GM10266 (cell line): ENCODE results near the gene CPNE7.
"Not testable (repeated sequence)": the region's sequence is repeated elsewhere in the genome, so short reads cannot be mapped to it uniquely, and the experiment has no call there.

Experiments used
- DNase-seq: peaks from one replicate; pipeline ENCODE4 v3.0.0; 2012; ENCODE audit errors: extremely low spot score
- CTCF ChIP-seq: IDR thresholded peaks from 2 replicates; pipeline ENCODE4 v1.5.1; 2012; ENCODE audit warnings: mild to moderate bottlenecking, low read depth; ENCODE audit not compliant: control insufficient read depth, insufficient read depth; ENCODE audit errors: missing control alignments

Gene CPNE7

DNA sequence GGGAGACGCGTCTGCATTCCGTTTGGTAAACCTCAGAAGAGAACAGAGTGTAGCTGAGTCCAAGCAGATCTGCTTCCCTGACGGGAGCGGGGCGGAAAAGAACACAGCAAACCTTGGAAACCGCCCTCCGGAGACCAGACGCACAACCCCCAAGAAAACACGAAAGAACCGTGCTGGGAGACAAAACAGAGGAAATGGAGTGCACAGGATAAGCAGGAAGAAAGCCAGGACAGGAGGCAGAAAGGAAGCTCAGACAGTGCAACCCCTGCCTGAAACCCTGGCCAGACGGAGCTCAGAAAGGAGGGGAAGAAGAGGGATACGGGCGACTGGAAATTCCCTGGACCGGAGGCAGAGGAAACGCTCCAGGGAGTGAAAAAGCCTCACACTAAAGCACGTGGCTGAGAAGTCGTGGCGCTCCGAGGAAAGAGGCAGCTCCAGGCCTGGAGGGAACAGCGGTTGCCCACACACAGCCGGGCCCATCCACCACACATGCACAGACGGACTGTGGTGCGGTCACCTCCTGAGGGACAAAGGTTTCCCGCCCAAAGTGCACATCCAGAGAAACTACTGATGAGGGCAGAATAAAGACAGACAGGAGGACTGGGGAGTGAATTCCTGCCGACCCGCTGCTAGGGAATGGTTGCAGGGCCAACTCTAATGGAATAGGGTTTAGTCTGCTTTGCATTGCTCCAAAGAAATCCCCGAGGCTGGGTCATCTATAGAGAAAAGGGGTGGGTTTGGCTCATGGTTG is 48.1 kb downstream of the CPNE7 start:
- no peak for DNase-seq
- no peak for TF ChIP-seq CTCF

GRCh38 chr16:89624777-89625761 is 49.5 kb downstream of the CPNE7 start:
- no peak for DNase-seq
- no peak for TF ChIP-seq CTCF

- TF ChIP-seq CTCF, result no peak
- DNase-seq, result no peak
Observed at GRCh38 chr16:89629827-89630610, 54.5 kb downstream of the CPNE7 start.

DNA sequence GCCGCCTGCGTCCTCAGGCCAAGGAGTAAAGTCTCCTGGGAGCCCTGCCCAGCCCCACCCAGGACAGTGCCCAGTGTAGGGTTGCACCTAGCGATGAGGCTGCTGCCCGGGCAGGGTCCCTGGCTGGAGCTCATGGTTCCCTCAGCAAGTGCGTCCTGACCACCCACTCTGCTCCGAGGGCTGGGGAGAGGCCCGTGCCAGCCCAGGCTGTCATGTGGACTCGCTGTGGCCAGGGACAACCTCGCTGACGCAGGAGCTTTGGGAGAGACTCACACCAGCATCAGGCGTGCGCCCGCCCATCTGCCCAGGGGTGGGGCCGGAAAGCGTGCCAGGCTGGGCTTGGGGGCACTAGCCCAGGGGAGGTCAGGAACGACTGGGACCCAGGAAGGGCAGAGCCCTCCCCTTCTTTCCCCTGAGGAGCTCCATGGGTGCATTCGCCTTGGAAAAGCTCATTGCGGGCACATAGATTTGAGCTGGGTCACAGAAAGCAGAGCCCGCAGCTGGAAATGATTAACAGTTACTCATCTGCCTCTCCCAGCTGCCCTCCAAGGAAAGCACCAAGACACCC is 57.6 kb downstream of the CPNE7 start:
- TF ChIP-seq CTCF, result no peak
- no peak for DNase-seq

DNA sequence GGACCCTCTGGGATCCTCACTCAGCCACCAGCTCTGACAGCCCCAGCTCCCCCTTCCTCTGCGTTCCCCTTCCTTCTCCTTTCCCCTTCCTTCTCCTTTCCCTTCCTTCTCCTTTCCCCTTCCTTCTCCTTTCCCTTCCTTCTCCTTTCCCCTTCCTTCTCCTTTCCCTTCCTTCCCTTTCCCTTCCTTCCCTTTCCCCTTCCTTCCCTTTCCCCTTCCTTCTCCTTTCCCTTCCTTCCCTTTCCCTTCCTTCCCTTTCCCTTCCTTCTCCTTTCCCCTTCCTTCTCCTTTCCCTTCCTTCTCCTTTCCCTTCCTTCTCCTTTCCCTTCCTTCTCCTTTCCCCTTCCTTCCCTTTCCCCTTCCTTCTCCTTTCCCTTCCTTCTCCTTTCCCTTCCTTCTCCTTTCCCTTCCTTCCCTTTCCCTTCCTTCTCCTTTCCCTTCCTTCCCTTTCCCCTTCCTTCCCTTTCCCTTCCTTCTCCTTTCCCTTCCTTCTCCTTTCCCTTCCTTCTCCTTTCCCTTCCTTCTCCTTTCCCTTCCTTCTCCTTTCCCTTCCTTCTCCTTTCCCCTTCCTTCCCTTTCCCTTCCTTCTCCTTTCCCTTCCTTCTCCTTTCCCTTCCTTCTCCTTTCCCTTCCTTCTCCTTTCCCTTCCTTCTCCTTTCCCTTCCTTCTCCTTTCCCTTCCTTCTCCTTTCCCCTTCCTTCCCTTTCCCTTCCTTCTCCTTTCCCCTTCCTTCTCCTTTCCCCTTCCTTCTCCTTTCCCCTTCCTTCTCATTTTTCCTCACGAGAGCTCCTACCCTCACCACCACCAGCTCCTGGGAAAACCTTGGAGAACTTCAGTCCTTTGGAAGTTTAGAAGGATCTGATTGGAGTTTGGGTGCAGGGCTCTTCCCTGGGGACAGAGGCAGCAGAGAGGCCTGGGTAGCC is 59.2 kb downstream of the CPNE7 start:
- not testable (repeated sequence) for DNase-seq

GRCh38 chr16:89636663-89637062 is 61.1 kb downstream of the CPNE7 start:
- no peak for TF ChIP-seq CTCF
- DNase-seq, result no peak
